OCI-LY1 (cell line): ENCODE results near the gene REC8.

Experiments
- CTCF ChIP-seq: fragments of 200-600 bp; sonication (generic), shearing (Covaris generic); IDR thresholded peaks from 2 replicates; pipeline ENCODE4 v1.5.1; 2017; ENCODE audit warnings: mild to moderate bottlenecking, antibody characterized with exemption, low read length, moderate library complexity, mixed read lengths
- EZH2 ChIP-seq: fragments of 200-600 bp; sonication (generic), shearing (Covaris generic); IDR thresholded peaks from 2 replicates; pipeline ENCODE4 v1.8.0; 2017; ENCODE audit warnings: borderline replicate concordance, mixed run types, mild to moderate bottlenecking, antibody characterized with exemption, low read length, moderate library complexity, mixed read lengths

DNA sequence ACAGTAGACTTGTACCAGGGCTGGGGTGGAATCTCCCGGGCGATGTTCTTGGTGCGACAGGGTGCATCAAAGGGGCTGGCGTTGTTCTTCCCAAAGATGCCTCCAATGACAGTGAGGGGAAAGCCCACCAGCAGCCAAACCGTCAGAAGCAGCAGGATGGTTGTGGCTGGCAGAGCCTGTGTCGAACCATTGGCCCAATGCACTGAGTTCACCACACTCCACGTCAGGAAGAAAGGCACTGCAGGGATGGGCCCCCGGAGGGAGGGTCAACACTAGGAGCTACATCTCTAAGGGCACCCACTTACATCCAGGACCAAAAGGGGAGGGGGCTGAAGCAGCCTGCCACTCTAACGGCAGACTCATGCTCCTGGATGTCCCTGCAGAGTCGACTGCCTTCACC, 18.5 kb downstream of the REC8 start:
- TF ChIP-seq CTCF = no peak
- TF ChIP-seq EZH2 = no peak
